MCF 10A (cell line): ENCODE results near the gene SLC6A11. TPM values are rescaled to one million over a fixed set of nuclear protein-coding genes. Genes with fewer than 3 reads are reported as not detected.

Source experiments
- BruUV-seq: library from RNA; stranded (reverse); fragments of 400-500 nt; replicated peaks from 2 replicates; lab custom pipeline; 2021; lab: Mats Ljungman, UMichigan
- CTCF ChIA-PET: fragments of 300-600 bp; sonication (Branson Sonifier 250); formaldehyde crosslinking; extraction: SDS; loops from one replicate; lab custom pipeline; 2021; ENCODE audit warnings: antibody characterized with exemption, inconsistent platforms; lab: Yijun Ruan, JAX
- POLR2A ChIA-PET: fragments of 300-600, 350-650 bp; sonication (Branson Sonifier 250); formaldehyde crosslinking; extraction: SDS; loops from one replicate; lab custom pipeline; 2020; ENCODE audit warnings: antibody characterized with exemption, inconsistent platforms; lab: Yijun Ruan, JAX
- DNase-seq: peaks from one replicate; pipeline ENCODE4 v3.0.0-alpha.2; 2018; ENCODE audit not compliant: unreplicated experiment
- H3K27ac Mint-ChIP-seq: one replicate; pipeline ENCODE4 v1.8.0; 2022; ENCODE audit warnings: mild to moderate bottlenecking, low read depth, mixed read lengths; ENCODE audit not compliant: unreplicated experiment
- H3K27me3 Mint-ChIP-seq: one replicate; pipeline ENCODE4 v1.8.0; 2022; ENCODE audit warnings: mixed read lengths; ENCODE audit not compliant: insufficient read depth, unreplicated experiment
- H3K36me3 Mint-ChIP-seq: one replicate; pipeline ENCODE4 v1.8.0; 2022; ENCODE audit warnings: mild to moderate bottlenecking, moderate library complexity, mixed read lengths; ENCODE audit not compliant: insufficient read depth, unreplicated experiment
- H3K4me1 Mint-ChIP-seq: one replicate; pipeline ENCODE4 v1.8.0; 2022; ENCODE audit warnings: mixed read lengths; ENCODE audit not compliant: insufficient read depth, unreplicated experiment
- H3K4me3 Mint-ChIP-seq: one replicate; pipeline ENCODE4 v1.8.0; 2022; ENCODE audit warnings: mild to moderate bottlenecking, moderate library complexity, mixed read lengths; ENCODE audit not compliant: unreplicated experiment
- H3K9me3 Mint-ChIP-seq: one replicate; pipeline ENCODE4 v1.8.0; 2022; ENCODE audit warnings: mixed read lengths; ENCODE audit not compliant: unreplicated experiment
- CTCF ChIP-seq: fragments of 200-600 bp; IDR thresholded peaks from one replicate; pipeline ENCODE4 v1.8.0; 2022; ENCODE audit warnings: antibody characterized with exemption, mild to moderate bottlenecking; ENCODE audit not compliant: unreplicated experiment
- intact Hi-C: fragments of 100-400 bp; cut with micrococcal nuclease; formaldehyde crosslinking; loops from 2 replicates; pipeline ENCODE4 v1.14.1; 2022
- total RNA-seq: library from RNA; stranded (reverse); gene quantifications from 2 replicates; pipeline ENCODE4 v1.2.3, GENCODE V29; 2022

The SLC6A11 gene
- total RNA-seq, 1 experiment from 2014 or later = 1.4 TPM

GRCh38 chr3:10770981-10771380, 45.0 kb upstream of the SLC6A11 start:
- Mint-ChIP-seq H3K9me3 (no peaks in the 10 kb centered on the region), H3K4me1 (peaks cover 6% of the 10 kb centered on the region), H3K27me3 (no peaks in the 10 kb centered on the region), H3K27ac (peak overlapping the region; percentile 29), H3K36me3 (no peaks in the 10 kb centered on the region), H3K4me3 (no peak overlapping the region)
- POLR2A ChIA-PET = no interaction called here
- no peak for DNase-seq
- CTCF ChIA-PET = interaction anchor here (1.2 to 5.6 kb wide), 4 partner anchors 12 to 289 kb away, joined by 4 to 54 read pairs (median 4); no protein-coding TSS in a partner anchor
- intact Hi-C loops = no loop called here
- no TSS peak for BruUV-seq
- no peak for TF ChIP-seq CTCF

- CTCF ChIA-PET = interaction anchor here (0.6 to 2.4 kb wide), 11 partner anchors 11 to 366 kb away, joined by 3 to 15 read pairs (median 4); no protein-coding TSS in a partner anchor
- peak overlapping the region; percentile 29 for H3K27ac Mint-ChIP-seq
- no TSS peak for BruUV-seq
Measured at GRCh38 chr3:10771486-10772270, 44.4 kb upstream of the SLC6A11 start.

GRCh38 chr3:10772271-10773161, 43.5 kb upstream of the SLC6A11 start:
- DNase-seq = peak; percentile 36
- POLR2A ChIA-PET = no interaction called here
- Mint-ChIP-seq H3K27ac (no peak overlapping the region), H3K9me3 (no peaks in the 10 kb centered on the region), H3K4me1 (peaks cover 6% of the 10 kb centered on the region), H3K36me3 (no peaks in the 10 kb centered on the region), H3K4me3 (no peak overlapping the region), H3K27me3 (no peaks in the 10 kb centered on the region)
- CTCF ChIA-PET = interaction anchor here (0.6 to 2.4 kb wide), 25 partner anchors 7 to 345 kb away, joined by 3 to 15 read pairs (median 4); no protein-coding TSS in a partner anchor
- BruUV-seq = no TSS peak
- intact Hi-C loops = no loop called here
- TF ChIP-seq CTCF = peak; percentile 36

More at GRCh38 chr3:10771486-10772270, 44.4 kb upstream of the SLC6A11 start:
- H3K36me3 Mint-ChIP-seq = no peaks in the 10 kb centered on the region
- H3K4me1 Mint-ChIP-seq = peaks cover 6% of the 10 kb centered on the region
- POLR2A ChIA-PET = no interaction called here
- no peak overlapping the region for H3K4me3 Mint-ChIP-seq
- no peak for DNase-seq
- intact Hi-C loops = no loop called here
- no peaks in the 10 kb centered on the region for H3K27me3 Mint-ChIP-seq
- no peak for TF ChIP-seq CTCF
- no peaks in the 10 kb centered on the region for H3K9me3 Mint-ChIP-seq
